GM23338 (cell line): ENCODE results near the gene SLC9C2. TPM values are rescaled to one million over a fixed set of nuclear protein-coding genes. Genes with fewer than 3 reads are reported as not detected.

Source experiments
- ATAC-seq: fragments of 200-7000 bp; cut with Tn5 transposase; 3 replicates; pipeline ENCODE4 v1.9.1; 2020
- DNase-seq: peaks from one replicate; pipeline ENCODE4 v3.0.0-alpha.2; 2015; ENCODE audit warnings: low spot score
- H2AFZ ChIP-seq: fragments of 200-600 bp; sonication (generic); 2 replicates; pipeline ENCODE4 v1.8.0; 2016; ENCODE audit warnings: antibody characterized with exemption, mild to moderate bottlenecking, moderate library complexity
- H3F3A ChIP-seq: fragments of 200-600 bp; sonication (generic); replicated peaks from 2 replicates; pipeline ENCODE4 v1.8.0; 2017; ENCODE audit warnings: antibody characterized with exemption, mixed run types, low read depth
- H3K27ac ChIP-seq: fragments of 200-600 bp; sonication (generic); 2 replicates; pipeline ENCODE4 v1.6.1; 2016; ENCODE audit warnings: low read depth
- H3K27me3 ChIP-seq: fragments of 200-600 bp; sonication (generic); 2 replicates; pipeline ENCODE4 v1.8.0; 2016; ENCODE audit warnings: mild to moderate bottlenecking, mixed run types, moderate library complexity; ENCODE audit not compliant: insufficient read depth
- H3K36me3 ChIP-seq: fragments of 200-600 bp; sonication (generic); 2 replicates; pipeline ENCODE4 v1.8.0; 2016; ENCODE audit warnings: mild to moderate bottlenecking; ENCODE audit not compliant: insufficient read depth
- H3K4me1 ChIP-seq: fragments of 200-600 bp; sonication (generic); 2 replicates; pipeline ENCODE4 v1.8.0; 2016; ENCODE audit warnings: mild to moderate bottlenecking, moderate library complexity; ENCODE audit not compliant: insufficient read depth
- H3K4me2 ChIP-seq: fragments of 200-600 bp; sonication (generic); 2 replicates; pipeline ENCODE4 v1.7.1; 2017; ENCODE audit warnings: mixed run types
- H3K4me3 ChIP-seq: fragments of 200-600 bp; sonication (generic); 2 replicates; pipeline ENCODE4 v1.6.1; 2016; ENCODE audit warnings: mixed run types
- H3K79me2 ChIP-seq: fragments of 200-600 bp; sonication (generic); replicated peaks from 2 replicates; pipeline ENCODE4 v1.8.0; 2017; ENCODE audit warnings: mild to moderate bottlenecking; ENCODE audit not compliant: insufficient read depth
- H3K9me2 ChIP-seq: fragments of 200-600 bp; sonication (generic); 2 replicates; pipeline ENCODE4 v1.8.0; 2017; ENCODE audit not compliant: insufficient read depth
- H4K20me1 ChIP-seq: fragments of 200-600 bp; sonication (generic); replicated peaks from 2 replicates; pipeline ENCODE4 v1.8.0; 2017; ENCODE audit warnings: mild to moderate bottlenecking; ENCODE audit not compliant: insufficient read depth
- H3K27ac Mint-ChIP-seq: 2 replicates; pipeline ENCODE4 v1.8.0; 2020; ENCODE audit warnings: inconsistent platforms, mild to moderate bottlenecking, moderate library complexity, mixed read lengths
- H3K27me3 Mint-ChIP-seq: 3 replicates; pipeline ENCODE4 v1.8.0; 2022; ENCODE audit warnings: low read depth, mild to moderate bottlenecking, moderate library complexity, mixed read lengths, inconsistent platforms; ENCODE audit not compliant: insufficient read depth, poor library complexity
- H3K36me3 Mint-ChIP-seq: 3 replicates; pipeline ENCODE4 v1.8.0; 2021; ENCODE audit warnings: low read depth, mild to moderate bottlenecking, inconsistent platforms, moderate library complexity, mixed read lengths
- H3K4me1 Mint-ChIP-seq: 3 replicates; pipeline ENCODE4 v1.8.0; 2020; ENCODE audit warnings: mild to moderate bottlenecking, inconsistent platforms, mixed read lengths
- H3K4me3 Mint-ChIP-seq: 3 replicates; pipeline ENCODE4 v1.8.0; 2021; ENCODE audit warnings: moderate library complexity, mild to moderate bottlenecking, inconsistent platforms, mixed read lengths
- H3K9me3 Mint-ChIP-seq: 3 replicates; pipeline ENCODE4 v1.8.0; 2020; ENCODE audit warnings: moderate library complexity, mild to moderate bottlenecking, inconsistent platforms, mixed read lengths
- EZH2 ChIP-seq: fragments of 200-600 bp; sonication (generic); IDR thresholded peaks from one replicate; pipeline ENCODE4 v1.8.0; 2017; ENCODE audit warnings: antibody characterized with exemption, mild to moderate bottlenecking, low read depth; ENCODE audit not compliant: unreplicated experiment
- EZH2phosphoT487 ChIP-seq: fragments of 200-600 bp; sonication (generic); IDR thresholded peaks from one replicate; pipeline ENCODE4 v1.8.1; 2018; ENCODE audit warnings: antibody characterized with exemption; ENCODE audit not compliant: unreplicated experiment
- JUNB ChIP-seq: IDR thresholded peaks from one replicate; pipeline ENCODE4 v1.6.1; 2016; ENCODE audit warnings: antibody characterized with exemption; ENCODE audit not compliant: unreplicated experiment
- NANOG ChIP-seq: IDR thresholded peaks from 2 replicates; pipeline ENCODE4 v1.6.1; 2016; ENCODE audit warnings: antibody characterized with exemption, borderline replicate concordance
- REST ChIP-seq: IDR thresholded peaks from one replicate; pipeline ENCODE4 v1.6.1; 2018; ENCODE audit warnings: antibody characterized with exemption; ENCODE audit not compliant: unreplicated experiment
- STAT1 ChIP-seq: IDR thresholded peaks from one replicate; pipeline ENCODE4 v1.6.1; 2016; ENCODE audit warnings: antibody characterized with exemption; ENCODE audit not compliant: unreplicated experiment
- ZNF331 ChIP-seq: fragments of 250-450 bp; sonication (Bioruptor Pico); IDR thresholded peaks from 2 replicates; pipeline ENCODE4 v1.5.0; 2020; ENCODE audit warnings: low read depth, mild to moderate bottlenecking, moderate library complexity
- polyA plus RNA-seq: library from polyadenylated mRNA; unstranded; fragments of >200 nt; fragmentation: Nextera tagmentation; extraction: Ambion mirVana; gene quantifications from 2 replicates; pipeline ENCODE4 v1.2.1, GENCODE V29; 2016
- total RNA-seq: library from RNA; depleted of rRNA; stranded (reverse); fragments of >200 nt; shearing (Covaris generic); gene quantifications from 2 replicates; pipeline ENCODE4 v1.2.3, GENCODE V29; 2014
- TF ChIP-seq, protein P1 (sequence below), 2 experiments: fragments of 200-600 bp in 1 of 2; sonication (generic) in 1 of 2; conservative IDR thresholded peaks; 2 replicates each; pipeline versions ENCODE4 v1.5.1 to v1.6.1; 2016 to 2017; ENCODE audit warnings: antibody characterized with exemption in 2 of 2, low read depth in 2 of 2, mild to moderate bottlenecking in 2 of 2, moderate library complexity in 1 of 2
- TF ChIP-seq, protein P2 (sequence below): IDR thresholded peaks from 2 replicates; pipeline ENCODE4 v1.6.1; 2016; ENCODE audit warnings: antibody characterized with exemption
- TF ChIP-seq, protein P3 (sequence below): fragments of 250-450 bp; sonication (Bioruptor Pico); IDR thresholded peaks from 2 replicates; pipeline ENCODE4 v1.5.0; 2020; ENCODE audit warnings: mild to moderate bottlenecking, moderate library complexity

The SLC9C2 gene
- total and polyA plus RNA-seq, 2 experiments from 2014 or later: not detected

GRCh38 chr1:173469656-173470055, 133.2 kb downstream of the SLC9C2 start:
- H3K4me3 Mint-ChIP-seq: no peak overlapping the region
- H3K27ac ChIP-seq: no peak overlapping the region
- H3K9me2 ChIP-seq: peaks cover 4% of the 10 kb centered on the region; the same call in 1 of the 2 replicates
- peaks cover 84% of the 10 kb centered on the region for H3K36me3 Mint-ChIP-seq
- peaks cover 63% of the 10 kb centered on the region for H3K9me3 Mint-ChIP-seq
- H3K27me3 Mint-ChIP-seq: no peaks in the 10 kb centered on the region
- H3K27me3 ChIP-seq: no peaks in the 10 kb centered on the region
- H3F3A ChIP-seq: no peaks in the 10 kb centered on the region
- H2AFZ ChIP-seq: no peak overlapping the region
- no peak overlapping the region for H3K4me3 ChIP-seq
- DNase-seq (no peak), ATAC-seq (no peak)
- no peak overlapping the region for H3K4me2 ChIP-seq
- H3K79me2 ChIP-seq: peaks cover 67% of the 10 kb centered on the region
- TF ChIP-seq, protein P1, sequence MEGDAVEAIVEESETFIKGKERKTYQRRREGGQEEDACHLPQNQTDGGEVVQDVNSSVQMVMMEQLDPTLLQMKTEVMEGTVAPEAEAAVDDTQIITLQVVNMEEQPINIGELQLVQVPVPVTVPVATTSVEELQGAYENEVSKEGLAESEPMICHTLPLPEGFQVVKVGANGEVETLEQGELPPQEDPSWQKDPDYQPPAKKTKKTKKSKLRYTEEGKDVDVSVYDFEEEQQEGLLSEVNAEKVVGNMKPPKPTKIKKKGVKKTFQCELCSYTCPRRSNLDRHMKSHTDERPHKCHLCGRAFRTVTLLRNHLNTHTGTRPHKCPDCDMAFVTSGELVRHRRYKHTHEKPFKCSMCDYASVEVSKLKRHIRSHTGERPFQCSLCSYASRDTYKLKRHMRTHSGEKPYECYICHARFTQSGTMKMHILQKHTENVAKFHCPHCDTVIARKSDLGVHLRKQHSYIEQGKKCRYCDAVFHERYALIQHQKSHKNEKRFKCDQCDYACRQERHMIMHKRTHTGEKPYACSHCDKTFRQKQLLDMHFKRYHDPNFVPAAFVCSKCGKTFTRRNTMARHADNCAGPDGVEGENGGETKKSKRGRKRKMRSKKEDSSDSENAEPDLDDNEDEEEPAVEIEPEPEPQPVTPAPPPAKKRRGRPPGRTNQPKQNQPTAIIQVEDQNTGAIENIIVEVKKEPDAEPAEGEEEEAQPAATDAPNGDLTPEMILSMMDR (conservative IDR thresholded peaks at IDR 0.05; ENCODE audit: low read depth in 2 of 2): no peak
- TF ChIP-seq JUNB (no peak), NANOG (no peak), STAT1 (no peak), ZNF331 (CRISPR knock-in tag) (no peak), REST (no peak), EZH2phosphoT487 (no peak), EZH2 (no peak)
- TF ChIP-seq, protein P2, sequence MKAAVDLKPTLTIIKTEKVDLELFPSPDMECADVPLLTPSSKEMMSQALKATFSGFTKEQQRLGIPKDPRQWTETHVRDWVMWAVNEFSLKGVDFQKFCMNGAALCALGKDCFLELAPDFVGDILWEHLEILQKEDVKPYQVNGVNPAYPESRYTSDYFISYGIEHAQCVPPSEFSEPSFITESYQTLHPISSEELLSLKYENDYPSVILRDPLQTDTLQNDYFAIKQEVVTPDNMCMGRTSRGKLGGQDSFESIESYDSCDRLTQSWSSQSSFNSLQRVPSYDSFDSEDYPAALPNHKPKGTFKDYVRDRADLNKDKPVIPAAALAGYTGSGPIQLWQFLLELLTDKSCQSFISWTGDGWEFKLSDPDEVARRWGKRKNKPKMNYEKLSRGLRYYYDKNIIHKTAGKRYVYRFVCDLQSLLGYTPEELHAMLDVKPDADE: no peak
- TF ChIP-seq, protein P3, sequence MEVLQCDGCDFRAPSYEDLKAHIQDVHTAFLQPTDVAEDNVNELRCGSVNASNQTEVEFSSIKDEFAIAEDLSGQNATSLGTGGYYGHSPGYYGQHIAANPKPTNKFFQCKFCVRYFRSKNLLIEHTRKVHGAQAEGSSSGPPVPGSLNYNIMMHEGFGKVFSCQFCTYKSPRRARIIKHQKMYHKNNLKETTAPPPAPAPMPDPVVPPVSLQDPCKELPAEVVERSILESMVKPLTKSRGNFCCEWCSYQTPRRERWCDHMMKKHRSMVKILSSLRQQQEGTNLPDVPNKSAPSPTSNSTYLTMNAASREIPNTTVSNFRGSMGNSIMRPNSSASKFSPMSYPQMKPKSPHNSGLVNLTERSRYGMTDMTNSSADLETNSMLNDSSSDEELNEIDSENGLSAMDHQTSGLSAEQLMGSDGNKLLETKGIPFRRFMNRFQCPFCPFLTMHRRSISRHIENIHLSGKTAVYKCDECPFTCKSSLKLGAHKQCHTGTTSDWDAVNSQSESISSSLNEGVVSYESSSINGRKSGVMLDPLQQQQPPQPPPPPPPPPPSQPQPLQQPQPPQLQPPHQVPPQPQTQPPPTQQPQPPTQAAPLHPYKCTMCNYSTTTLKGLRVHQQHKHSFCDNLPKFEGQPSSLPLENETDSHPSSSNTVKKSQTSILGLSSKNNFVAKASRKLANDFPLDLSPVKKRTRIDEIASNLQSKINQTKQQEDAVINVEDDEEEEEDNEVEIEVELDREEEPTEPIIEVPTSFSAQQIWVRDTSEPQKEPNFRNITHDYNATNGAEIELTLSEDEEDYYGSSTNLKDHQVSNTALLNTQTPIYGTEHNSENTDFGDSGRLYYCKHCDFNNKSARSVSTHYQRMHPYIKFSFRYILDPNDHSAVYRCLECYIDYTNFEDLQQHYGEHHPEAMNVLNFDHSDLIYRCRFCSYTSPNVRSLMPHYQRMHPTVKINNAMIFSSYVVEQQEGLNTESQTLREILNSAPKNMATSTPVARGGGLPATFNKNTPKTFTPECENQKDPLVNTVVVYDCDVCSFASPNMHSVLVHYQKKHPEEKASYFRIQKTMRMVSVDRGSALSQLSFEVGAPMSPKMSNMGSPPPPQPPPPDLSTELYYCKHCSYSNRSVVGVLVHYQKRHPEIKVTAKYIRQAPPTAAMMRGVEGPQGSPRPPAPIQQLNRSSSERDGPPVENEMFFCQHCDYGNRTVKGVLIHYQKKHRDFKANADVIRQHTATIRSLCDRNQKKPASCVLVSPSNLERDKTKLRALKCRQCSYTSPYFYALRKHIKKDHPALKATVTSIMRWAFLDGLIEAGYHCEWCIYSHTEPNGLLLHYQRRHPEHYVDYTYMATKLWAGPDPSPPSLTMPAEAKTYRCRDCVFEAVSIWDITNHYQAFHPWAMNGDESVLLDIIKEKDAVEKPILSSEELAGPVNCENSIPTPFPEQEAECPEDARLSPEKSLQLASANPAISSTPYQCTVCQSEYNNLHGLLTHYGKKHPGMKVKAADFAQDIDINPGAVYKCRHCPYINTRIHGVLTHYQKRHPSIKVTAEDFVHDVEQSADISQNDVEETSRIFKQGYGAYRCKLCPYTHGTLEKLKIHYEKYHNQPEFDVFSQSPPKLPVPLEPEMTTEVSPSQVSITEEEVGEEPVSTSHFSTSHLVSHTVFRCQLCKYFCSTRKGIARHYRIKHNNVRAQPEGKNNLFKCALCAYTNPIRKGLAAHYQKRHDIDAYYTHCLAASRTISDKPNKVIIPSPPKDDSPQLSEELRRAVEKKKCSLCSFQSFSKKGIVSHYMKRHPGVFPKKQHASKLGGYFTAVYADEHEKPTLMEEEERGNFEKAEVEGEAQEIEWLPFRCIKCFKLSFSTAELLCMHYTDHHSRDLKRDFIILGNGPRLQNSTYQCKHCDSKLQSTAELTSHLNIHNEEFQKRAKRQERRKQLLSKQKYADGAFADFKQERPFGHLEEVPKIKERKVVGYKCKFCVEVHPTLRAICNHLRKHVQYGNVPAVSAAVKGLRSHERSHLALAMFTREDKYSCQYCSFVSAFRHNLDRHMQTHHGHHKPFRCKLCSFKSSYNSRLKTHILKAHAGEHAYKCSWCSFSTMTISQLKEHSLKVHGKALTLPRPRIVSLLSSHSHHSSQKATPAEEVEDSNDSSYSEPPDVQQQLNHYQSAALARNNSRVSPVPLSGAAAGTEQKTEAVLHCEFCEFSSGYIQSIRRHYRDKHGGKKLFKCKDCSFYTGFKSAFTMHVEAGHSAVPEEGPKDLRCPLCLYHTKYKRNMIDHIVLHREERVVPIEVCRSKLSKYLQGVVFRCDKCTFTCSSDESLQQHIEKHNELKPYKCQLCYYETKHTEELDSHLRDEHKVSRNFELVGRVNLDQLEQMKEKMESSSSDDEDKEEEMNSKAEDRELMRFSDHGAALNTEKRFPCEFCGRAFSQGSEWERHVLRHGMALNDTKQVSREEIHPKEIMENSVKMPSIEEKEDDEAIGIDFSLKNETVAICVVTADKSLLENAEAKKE (CRISPR knock-in tag): no peak
- H4K20me1 ChIP-seq: no peaks in the 10 kb centered on the region
- no peaks in the 10 kb centered on the region for H3K4me1 ChIP-seq
- H3K36me3 ChIP-seq: peaks cover 29% of the 10 kb centered on the region
- H3K27ac Mint-ChIP-seq: no peak overlapping the region
- H3K4me1 Mint-ChIP-seq: no peaks in the 10 kb centered on the region
